Activated CD8-positive, alpha-beta memory T cell treated with anti-CD3 and anti-CD28 coated beads for 1 hour (primary cell): ENCODE results near the gene MAPK6.
"Not testable (repeated sequence)": the region's sequence is repeated elsewhere in the genome, so short reads cannot be mapped to it uniquely, and the experiment has no call there.

ENCODE experiments used
- DNase-seq, 2 donors: peaks; one replicate each; pipeline ENCODE4 v3.0.0-alpha.2; 2020; ENCODE audit warnings: low read depth in 1 of 2; ENCODE audit errors: extremely low read depth in 1 of 2

MAPK6 gene

DNA sequence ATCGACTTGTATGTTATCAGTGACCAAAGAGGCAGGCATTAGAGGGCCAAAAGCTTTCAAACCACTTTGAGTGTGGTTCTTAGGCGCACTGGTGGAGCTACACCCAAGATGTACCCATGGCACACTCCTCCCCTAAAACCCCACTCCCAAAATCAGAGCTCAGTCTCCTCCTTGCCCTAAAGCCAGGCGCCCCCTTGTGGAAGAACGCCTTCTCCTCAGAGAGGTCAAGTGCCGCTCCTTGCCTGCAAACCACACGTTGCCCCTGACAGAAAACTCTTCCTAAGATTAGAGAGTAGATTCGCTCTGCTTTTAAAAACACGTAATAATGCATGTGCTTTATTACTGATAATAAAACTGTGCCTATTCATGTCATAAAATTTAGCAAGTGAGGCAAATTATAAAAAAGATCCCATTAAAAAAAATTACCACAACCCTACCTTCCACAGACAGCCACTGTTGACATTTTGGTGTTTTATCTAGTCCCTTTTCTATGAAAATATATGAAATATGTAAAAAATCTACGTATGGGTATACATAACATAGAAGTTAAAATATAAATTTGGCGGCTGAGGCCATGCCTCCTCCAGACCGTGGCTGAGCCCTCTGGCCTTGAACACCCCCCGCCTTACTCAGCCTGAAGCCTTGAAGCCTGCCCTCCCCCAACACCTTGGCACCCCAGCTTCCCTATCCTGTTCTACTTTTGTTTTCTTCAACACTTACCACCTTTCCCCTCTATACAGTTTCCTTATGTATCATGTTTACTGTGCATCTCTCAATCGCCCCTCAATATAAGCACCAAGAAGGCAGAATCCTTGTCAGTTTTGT is 60.1 kb downstream of the MAPK6 start:
- DNase-seq: peak; percentile 66 to 80

DNA sequence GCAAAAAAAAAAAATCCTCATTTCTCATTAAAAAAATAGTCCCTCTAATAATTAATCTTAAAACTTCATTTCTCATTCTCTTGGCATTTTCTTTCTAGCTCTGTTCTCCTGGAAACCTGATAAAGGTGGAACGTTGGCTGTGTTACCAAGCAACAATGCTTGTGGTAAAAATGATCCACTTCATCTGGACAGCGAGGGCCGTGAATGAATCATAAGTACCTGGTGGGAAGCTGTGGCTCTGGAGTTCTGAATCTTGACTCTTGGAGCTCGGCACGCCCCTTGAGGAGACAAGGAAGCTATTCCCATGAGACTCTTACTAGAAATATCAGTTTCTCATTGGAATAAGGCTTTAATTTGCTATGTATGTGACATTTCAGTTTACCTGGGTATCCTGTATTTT is 61.0 kb downstream of the MAPK6 start:
- no peak for DNase-seq

- no peak for DNase-seq
These were observed 61.8 kb downstream of the MAPK6 start for GRCh38 chr15:52080706-52081392.

DNA sequence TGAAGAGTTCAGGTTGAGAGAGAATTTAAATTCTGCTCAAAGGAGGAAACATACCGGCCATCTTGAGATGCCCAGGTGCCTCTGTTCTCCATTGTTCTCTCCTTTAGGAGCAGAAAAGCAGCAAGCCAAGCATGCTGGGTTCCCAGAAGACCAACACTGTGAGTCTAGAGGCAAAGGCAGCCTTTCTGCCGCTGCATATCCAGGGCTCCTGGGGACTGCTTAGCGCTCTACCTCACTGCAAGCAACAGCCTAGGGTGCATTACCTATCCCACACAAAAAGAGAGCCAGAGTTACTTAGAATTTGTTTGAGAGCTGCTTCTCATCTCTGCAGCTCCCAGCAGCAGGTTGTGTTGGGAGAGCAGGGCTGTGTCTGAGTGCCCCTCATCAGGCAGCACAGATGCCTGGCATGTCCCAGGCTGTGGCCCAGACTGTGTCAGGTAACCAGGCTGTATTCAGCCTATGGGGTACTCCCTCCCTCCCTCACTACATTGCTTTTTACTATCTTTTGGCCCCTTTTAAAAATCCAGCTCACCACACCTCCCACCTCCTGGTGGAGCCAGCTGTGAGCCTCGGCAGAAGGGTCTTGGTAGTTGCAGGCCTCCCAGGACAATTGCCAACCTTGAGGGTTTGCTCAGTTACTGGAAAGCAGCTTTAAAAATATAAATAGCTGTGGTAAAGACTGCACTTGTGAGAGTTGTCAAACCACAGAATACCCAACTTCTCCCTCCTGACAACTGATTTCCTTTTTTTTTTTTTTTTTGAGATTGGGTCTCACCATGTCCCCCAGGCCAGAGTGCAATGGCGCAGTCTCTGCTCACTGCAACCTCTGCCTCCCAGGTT is 63.4 kb downstream of the MAPK6 start:
- DNase-seq: no peak

DNA sequence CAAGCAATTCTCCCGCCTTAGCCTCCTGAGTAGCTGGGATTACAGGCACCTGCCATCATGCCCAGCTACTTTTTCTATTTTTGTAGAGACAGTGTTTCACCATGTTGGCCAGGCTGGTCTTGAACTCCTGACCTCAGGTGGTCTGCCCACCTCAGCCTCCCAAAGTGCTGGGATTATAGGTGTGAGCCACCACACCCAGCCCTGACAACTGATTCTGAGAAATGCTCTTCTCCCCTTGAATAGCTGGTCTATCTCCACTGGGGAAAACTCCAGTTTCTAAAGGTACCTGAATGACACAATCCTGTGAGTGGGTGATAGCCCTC is 64.0 kb downstream of the MAPK6 start:
- not testable (repeated sequence) for DNase-seq

DNA sequence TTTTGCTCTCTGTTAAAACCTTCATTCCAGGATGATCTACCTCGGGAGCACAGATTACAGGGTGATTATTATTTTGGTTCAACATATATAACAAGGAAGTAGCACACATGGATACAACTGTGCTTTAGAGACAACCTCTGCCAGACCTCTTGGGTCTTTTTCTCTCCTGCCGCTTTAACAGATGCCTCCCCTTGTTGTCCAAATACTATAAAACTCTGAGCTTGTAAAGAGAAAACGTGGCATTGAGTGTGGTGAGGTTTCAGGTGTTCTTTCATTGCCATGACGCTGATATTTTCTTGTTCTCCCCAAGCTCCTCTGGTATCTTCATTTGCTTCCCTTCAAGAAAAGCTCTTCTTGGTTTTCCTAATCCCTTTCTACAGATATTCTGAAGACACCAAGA is 64.6 kb downstream of the MAPK6 start:
- DNase-seq: no peak

DNA sequence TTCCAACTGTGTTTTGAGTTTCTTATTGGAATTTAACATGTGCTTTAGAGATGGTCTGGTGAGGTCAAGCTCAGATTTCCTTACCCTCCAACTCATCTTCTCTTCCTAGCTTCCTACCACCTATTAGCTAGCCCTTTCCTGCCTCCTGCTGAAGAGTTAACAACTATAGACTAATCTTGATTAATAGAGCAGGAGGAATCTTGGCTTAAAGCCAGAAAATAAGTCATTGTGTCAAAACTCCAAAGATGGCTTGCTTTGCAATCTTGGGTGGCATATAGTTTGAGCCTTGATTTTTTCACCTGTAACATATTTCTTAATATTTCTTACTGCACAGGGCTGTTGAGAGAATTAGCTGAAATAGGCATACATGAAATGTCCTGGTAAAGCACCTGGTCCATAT is 66.3 kb downstream of the MAPK6 start:
- no peak for DNase-seq

DNA sequence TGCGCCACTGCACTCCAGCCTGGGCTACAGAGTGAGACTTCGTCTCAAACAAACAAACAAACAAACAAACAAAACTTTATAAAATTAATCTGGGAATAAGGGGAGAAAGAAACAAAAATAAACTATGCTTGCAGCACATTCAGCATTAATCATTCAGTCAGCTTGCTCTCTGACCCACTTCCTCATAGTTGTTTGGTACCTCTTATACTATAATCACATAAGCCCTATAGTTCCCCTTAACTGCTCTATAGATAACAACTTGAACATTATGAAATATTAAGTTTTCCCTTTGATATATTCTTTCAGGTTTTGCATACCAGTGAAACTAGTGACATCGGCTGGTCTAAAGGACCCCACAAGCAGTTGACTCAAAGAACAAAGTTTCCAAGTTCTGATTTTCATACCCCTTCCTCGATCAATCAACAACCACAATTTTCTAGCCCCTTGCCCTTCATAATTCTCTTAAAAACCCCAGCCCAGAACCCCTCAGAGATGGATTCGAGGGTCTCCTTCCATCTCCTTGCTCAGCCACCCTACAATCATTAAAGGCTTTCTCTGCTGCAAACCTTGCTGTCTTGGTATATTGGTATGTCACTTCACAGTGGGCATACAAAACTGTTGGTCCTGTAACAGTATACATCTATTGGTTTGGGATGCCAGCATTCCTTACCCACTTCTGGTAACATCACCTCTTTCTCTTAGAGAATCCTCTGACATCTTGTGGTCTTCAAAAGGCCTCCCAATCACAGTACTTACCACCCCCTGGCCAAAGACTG is 67.2 kb downstream of the MAPK6 start:
- DNase-seq: no peak

DNA sequence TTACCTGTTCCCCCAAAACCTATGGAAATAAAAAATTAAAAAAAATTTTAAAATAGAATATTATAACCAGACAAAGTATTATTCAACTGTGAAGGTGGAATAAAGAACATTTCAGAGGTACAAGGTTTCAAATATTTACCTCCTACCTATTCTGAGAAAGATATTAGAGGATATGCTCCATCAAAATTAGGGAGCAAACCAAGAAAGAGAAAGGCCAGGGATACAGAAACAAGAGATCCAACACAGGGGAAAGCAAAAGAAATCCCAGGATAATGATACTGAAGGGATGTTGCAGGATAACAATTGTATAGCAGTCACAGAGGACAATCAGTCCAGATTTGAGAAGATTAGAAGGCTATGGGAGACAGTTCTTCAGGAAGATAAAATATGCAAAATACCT is 71.2 kb downstream of the MAPK6 start:
- no peak for DNase-seq

DNA sequence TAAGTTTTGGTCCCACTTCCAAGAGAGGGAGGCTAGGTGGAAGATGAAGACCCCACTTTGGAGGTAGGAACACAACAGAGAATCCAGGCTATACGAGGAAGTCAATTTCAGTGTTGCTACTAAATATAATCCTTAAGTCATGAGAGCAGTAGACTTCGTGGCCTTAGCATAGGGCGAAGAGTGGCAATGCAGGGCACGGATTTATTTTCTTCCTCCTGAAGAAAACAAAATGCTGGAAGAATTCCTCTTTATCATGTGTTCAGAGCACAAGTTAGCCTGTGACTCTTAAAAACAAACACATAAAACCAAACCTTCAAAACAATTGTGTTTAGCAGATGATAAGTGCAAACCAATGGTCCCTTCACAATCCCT is 74.1 kb downstream of the MAPK6 start:
- DNase-seq: no peak

DNA sequence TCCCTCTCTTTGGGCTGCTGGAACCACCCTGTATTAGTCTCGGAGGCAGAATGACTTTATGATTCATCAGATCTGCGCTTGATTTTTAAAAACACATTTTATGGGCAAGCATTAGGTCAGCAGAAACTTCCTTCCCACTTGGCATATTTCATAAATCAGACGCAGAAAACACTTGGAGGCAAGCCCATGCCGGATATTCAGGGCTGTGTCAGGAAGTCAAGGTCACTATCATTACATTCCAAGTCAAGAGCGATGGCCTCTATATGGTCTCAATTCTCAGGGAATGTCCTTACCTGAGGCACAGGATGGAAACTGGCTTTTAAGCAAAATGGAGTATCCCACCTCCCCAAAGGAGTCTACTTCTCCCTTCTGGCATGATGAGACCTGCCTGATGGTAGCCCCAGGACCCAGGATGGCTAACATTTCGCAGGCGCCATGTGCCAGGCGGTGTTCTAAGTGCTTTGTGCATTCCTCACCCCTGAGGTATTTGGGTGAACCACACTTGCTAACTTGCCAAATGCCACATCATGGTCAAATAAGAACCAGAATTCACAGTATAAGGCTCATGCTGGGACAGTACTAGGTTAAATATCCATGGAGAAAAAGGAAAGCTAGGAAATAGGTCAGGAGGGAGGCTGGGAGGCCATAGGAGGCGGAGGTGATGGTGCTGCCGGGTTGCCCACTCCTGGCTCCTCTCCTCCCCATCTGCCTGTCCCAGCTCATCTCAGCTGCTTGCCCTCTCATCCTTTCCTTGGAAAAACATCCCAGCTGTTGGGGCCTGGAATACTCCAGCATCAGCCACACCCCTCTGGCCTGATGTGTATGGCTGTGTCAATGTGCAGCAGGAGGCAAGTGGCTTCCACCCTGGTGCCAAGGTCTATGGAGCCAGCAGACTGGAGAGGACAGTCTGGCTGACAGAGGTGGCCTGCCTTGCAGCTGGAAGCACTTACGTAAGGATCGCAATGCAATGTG is 74.8 kb downstream of the MAPK6 start:
- DNase-seq: no peak

DNA sequence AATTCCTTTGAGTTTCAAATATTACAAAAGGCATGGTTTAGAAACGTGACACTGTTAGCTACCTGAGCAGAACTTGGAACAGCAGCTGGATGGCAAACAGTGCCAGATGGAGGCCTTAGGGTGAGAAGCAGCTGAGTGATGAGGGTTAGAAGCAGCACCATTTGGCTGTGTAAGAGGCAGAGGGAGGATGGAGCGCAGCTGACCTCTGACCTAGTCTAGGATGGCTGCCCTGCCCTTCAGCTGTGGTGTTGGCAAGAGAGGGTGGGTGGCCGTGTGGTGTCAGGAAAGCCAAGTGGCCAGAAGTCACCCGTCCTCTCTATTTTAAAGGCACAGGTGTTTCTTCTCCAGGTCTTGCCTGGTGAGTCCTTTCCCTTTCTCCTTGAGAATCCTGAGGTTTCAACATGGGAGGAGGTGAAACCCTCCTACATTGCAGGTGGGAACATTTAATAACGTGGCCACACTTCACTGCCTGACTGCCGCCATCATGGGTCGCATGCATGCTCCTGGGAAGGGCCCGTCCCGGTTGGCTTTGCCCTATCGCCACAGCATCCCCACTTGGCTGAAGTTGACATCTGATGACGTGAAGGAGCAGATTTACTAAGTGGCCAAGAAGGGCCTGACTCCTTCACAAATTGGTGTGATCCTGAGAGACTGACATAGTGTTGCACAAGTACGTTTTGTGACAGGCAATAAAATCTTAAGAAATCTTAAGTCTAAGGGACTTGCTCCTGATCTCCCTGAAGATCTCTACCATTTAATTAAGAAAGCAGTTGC is 76.0 kb downstream of the MAPK6 start:
- no peak for DNase-seq

GRCh38 chr15:52095597-52096262 is 76.7 kb downstream of the MAPK6 start:
- no peak for DNase-seq

GRCh38 chr15:52096536-52096935 is 77.5 kb downstream of the MAPK6 start:
- DNase-seq: not testable (repeated sequence)

DNA sequence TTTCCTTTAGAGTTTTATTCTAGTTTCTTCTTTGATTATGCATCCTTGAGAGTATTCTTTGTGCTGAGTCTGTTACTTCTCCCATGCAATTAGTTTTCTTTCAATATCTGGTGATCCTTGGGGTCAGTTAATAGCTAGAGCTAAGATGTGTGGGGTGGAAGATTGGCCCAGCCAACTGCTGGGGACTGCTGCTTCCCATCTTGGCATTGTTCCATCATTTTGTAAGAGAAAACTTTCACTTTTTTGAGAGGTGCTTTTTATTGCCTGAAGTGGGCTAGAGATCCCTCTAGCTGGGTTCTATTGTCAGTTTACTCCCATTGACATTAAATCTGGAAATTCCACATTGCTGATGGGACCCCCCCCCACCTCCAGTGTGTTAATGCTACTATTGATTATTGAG is 78.2 kb downstream of the MAPK6 start:
- DNase-seq: no peak

DNA sequence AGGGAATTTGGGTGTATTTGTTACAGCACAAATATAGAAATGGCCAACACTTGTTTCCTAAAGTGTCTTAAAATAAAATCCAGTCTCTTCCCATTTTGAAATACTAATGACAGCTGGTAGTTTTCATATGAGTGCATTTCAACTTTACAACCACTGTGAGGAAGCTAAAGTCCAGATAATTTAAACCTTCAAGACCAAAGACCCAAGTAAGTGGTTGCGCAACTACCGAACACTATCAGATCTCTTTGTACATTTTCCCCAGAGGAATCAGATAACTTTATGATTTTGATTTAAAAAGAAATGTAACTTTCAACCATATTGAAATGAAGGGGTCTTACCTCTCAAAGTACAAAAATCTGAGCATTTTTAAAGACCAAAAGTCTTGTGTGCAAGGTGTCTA is 79.3 kb downstream of the MAPK6 start:
- no peak for DNase-seq

DNA sequence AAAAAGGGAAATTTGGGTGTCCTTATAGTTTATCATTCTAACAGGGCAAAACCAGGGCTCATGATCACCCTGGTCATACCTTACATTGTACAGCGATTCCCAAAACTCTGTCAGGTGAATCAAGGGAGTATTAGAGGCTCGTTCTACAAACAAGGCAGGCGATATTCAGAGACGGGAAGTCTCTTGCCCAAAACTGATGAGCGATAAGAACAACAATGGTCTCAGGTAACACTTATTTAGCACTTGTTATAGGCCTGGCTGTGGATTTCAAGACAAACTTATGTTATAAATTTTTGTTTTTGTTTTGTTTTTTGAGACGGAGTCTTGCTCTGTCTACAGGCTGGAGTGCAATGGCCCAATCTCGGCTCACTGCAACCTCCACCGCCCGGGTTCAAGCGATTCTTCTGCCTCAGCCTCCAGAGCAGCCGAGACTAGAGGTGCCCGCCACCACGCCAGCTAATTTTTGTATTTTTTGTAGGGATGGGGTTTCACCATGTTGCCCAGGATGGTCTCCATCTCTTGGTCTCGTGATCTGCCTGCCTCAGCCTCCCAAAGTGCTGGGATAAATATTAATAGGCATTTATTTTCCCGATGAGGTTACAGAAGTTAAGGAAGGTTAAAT is 80.7 kb downstream of the MAPK6 start:
- DNase-seq: no peak

DNA sequence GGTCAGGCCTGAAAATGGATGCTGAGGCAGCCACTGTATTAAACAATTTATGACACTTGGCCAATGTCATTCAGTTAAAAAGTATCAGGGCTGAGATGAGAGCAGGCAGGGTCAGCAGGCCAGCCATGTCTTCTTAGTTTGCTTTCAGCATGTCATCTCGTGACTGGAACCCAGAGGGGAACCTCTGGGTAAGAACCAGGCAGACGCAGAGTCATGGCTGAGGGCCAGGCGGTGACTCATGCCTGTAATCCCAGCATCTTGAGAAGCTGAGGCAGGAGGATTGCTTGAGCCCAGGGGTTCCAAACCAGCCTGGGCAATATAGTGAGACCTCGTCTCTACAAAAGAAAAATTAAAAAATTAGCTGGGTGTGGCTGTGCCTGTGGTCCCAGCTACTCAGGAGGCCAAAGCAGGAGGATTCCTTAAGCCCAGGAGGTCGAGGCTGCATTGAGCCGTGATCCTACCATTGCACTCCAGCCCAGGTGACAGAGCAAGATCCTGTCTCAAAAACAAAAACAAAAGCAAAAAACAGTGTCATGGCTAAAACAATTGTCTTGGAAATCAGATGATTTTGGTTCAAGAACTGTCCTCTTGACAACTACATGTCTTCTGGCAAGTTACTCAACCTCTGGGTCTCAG is 81.9 kb downstream of the MAPK6 start:
- no peak for DNase-seq
